ENCODE results near the gene TXNRD1.
"Not testable (repeated sequence)": the region's sequence is repeated elsewhere in the genome, so short reads cannot be mapped to it uniquely, and the experiment has no call there.

The TXNRD1 gene

DNA sequence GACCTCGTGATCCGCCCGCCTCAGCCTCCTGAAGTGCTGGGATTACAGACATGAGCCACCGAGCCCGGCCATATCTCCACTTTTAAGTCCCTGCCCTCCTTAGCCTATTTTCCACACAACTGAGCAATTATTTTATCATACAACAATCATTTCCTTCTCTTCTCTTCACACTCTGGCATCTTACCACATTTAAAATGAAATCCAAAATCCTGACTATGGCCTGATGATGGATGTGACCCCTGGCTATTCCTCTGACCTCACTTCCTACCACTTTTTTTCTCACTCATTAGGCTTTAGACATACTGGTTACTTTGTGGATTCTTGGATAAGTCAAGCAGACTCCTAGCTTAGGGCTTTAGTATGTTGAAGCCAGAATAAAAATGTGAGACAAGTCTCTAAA lies 66.1 kb downstream of the TXNRD1 start:
- no peak for DNase-seq

DNA sequence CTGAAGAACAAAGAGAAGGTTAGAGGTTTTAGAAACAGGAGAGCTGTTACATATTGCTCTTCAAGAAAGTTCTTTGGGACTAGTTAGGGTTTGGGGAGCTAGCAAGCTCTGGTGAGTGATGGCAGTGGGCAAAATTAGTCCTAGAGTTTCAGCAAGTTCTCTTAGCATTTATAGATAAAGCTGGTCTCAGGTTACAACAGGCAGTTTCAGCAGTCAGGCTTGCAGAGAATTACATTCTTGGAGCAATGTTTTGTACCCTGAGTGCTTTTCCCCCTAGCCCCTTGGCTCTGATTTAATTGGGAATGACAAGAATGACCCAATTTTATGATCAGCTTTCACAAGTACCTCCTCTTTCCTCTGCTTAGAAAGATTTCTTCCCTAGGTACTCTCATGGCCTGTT lies 66.5 kb downstream of the TXNRD1 start:
- no peak for DNase-seq

GRCh38 chr12:104285740-104286515 lies 70.3 kb downstream of the TXNRD1 start:
- DNase-seq, result no peak

DNA sequence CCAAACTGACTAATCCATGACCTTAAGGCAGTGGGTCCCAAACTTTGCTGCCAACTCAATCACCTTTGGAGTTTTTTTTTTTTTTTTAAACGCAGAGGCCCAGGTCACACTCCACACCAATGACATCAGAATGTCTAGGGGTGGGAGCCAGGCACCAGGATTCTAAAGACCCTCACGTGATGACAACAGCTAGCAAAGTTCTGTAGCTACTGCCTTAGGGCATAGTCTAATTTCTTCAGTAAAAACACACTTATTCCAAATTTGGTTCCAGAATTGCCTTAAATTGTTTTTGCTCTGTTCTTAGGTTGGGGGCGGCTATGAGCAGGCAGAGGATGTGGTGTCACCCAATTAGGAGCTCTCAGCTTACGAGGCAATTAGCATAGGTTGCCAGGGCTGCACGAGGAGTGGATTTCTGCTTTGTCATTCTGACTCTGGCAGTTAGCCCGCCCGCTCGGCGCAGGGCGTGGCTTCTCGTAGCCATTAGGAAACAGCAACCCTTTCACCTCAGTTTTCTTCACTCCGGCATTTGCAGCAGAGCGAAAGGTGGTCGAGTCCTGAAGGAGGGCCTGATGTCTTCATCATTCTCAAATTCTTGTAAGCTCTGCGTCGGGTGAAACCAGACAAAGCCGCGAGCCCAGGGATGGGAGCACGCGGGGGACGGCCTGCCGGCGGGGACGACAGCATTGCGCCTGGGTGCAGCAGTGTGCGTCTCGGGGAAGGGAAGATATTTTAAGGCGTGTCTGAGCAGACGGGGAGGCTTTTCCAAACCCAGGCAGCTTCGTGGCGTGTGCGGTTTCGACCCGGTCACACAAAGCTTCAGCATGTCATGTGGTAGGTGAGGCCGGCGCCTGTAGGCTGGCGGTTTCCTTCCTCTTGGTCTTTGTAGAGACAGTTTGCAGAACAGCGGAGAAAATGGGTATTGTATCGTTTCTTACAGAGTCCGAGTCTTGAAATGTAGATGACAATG lies 71.2 kb downstream of the TXNRD1 start:
- DNase-seq, result peak; percentile 67 to 77 (median 76)

DNA sequence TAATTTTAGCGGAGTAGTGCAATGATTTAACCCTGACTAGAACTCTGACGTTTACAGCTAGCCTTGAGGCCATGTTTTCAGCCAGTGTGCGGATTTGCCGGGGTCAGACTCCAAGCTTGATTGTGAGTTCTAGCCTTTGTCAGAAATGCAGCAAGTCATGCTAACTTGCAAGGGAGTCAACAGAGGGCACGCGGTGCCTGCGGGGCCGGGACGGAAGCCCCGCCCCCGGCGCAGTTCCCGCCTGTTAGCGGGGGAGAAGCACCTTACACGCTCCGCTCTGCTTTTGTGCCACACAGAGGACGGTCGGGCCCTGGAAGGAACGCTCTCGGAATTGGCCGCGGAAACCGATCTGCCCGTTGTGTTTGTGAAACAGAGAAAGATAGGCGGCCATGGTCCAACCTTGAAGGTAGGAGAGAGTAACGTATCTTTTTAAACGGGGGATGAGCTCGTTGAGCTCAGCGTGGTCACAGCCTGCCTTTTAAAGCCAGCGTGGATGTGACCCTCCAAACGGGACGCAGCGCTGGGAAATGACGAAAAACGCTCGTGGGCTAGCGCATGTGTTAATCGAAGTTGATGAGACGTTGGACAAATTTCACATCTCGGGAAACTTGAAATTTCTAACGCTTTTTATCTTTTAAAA lies 73.2 kb downstream of the TXNRD1 start:
- DNase-seq, result peak; percentile 60 to 73 (median 66)

DNA sequence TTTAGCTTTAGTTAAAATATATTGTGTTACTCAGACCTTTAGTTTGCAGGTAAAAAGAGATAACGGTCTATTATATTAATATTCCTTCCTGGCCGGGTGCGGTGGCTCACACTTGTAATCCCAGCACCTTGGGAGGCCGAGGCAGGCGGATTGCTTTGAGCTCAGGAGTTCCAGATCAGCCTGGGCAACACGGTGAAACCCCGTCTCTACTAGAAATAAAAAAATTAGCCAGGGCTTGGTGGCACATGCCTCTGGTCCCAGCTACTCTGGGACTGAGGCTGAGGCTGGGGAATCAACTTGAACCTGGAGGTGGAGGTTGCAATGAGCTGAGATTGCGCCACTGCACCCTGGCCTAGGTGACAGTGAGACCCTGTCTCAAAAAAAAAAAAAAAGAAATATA lies 74.7 kb downstream of the TXNRD1 start:
- no peak for DNase-seq

DNA sequence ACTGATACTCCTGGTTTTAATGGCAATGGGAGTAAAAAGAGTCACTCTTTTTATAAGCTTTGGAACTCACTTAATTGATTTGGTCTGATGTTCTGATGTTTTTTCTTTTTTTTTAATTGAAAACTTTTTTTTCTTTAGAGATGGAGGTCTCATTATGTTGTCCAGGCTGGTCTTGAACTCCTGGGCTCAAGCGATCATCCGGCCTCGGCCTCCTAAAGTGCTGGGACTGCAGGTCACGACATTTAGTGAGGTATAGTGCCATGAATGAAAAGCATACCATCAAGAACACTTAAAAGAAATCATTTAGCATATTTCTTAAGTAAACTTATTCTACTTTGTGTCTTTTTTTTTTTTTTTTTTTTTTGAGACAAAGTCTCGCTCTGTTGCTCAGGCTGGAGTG lies 75.3 kb downstream of the TXNRD1 start:
- DNase-seq, result no peak

DNA sequence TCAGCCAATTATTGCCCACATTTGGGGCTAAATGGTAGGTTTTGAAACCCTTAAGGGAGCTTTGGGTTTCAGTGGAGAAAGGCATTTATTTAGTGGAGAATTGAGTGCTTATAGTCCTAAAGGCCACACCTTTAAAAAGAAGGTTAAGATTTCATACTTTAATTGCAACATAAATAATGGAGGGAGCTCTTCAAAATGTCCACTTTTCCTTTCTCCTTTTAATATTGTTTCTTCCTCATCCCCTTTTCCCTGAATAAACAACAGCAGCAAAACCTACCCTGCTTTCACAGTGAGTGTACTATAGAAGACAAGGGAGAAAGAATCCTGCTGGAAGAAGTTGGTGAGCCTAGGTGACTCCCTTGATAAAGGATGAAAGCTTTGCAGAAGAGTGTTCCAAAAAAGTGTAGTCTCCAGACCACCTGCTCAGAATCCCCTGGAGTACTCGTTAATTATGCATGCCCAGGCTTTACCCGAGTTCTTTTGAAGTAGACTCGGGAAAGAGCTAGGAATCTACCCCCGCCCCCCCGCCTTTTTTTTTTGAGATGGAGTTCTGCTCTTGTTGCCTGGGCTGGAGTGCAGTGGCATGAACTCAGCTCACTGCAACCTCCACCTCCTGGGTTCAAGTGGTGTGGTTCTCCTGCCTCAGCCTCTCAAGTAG lies 76.4 kb downstream of the TXNRD1 start:
- no peak for DNase-seq

DNA sequence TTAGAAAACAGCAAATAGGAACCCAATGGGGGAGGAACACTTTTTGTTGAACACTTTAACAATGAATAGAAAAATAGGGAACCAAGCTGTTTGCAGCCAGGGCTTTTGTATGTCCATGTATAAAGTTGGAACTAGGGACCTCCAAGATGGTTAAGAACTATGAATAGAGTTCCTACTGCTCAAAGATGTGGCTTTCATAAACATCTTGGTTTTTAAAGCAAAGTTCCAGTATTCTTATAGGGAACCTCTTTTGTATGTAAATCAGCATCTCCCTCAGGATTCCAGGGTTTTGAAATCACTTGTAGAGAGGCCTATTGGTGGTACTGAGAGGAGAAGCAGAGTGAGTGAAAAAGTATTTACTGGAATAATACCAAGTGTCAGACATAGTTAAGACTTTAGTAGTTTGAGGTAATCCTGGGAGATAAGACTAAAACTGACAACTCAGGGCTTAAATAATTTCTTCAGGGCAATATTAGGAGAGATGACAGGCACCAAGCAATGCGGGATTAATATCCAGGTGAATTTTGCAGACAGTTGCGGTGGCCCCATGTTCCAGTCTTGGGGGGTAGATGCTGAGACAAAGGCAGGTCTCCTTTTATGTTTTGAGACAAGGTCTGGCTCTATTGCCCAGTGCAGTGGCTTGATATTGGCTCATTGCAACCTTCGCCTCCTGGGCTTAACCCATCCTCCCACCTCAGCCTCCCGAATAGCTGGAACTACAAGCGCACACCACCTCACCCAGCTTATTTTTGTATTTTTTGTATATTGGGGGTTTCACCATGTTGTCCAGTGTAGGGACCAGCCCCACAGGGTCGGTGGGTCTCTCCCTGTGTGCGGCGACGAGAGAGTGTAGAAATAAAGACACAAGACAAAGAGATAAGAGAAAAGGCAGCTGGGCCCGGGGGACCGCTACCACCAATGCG lies 77.6 kb downstream of the TXNRD1 start:
- no peak for DNase-seq

- DNase-seq, result not testable (repeated sequence)
Measured at GRCh38 chr12:104294158-104294859, 78.7 kb downstream of the TXNRD1 start.

DNA sequence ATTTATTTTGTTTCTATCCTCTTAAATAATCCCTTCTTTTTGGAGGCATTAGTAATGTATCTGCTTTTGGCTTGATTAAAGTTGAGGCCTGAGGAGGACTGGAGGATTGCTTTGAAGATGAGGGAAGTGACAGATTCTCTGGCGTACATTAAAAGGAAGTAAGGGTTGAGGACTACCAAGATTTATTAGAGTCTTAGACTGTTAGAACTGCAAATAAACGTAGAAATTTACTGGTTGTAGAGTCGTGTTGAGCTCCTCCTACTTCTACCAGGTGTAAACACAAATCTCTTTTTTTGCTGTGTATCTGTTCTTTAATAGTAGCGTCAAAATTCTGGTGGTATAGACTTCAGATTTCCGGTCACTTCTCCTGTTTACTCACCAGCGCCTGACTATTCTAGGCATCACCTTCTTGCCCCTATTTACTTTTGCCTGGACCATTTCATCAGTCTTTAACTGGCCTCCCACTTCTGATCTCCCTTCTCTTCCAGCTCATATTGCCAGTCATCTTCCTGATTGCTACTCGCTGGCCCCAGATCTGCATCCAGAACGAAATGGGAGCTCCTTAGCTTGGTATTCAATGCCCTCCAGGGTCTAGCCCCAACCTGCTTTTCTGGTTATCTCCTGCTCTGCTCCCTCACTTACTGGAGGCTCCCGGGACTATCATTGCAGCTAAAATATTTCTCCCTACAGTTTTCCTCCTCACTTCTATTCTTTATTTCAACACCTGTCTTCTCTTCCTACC lies 79.5 kb downstream of the TXNRD1 start:
- DNase-seq, result no peak

- DNase-seq, result no peak
Measured at GRCh38 chr12:104295954-104296353, 80.4 kb downstream of the TXNRD1 start.

GRCh38 chr12:104296718-104297117 lies 81.1 kb downstream of the TXNRD1 start:
- no peak for DNase-seq

GRCh38 chr12:104297477-104298113 lies 82.0 kb downstream of the TXNRD1 start:
- DNase-seq, result no peak

GRCh38 chr12:104299842-104300481 lies 84.4 kb downstream of the TXNRD1 start:
- no peak for DNase-seq

DNA sequence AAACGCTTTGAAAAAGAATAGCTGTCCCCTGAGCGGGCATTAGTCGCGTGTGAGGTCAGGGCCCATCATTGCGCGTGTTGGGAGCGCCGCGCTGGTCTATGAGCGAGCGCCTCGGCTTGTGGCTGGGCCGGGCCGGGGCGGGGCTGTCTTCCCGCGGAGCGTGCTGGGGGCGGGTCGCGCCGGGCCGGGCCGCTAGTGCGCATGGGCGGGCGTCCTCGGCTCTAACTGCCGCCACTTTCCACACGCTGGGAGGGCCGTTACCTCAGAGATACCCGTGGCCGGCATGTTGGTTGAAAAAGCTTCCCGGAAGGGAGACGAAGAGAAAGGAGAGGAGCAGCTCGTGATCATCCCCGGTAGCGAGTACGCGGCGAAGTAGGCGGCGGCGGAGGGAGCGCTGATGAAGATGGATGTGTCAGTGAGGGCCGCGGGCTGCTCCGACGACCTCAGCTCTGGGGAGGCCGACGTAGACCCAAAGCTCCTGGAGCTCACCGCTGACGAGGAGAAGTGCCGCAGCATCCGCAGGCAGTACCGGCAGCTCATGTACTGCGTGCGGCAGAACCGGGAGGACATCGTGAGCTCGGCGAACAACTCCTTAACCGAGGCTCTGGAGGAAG lies 88.1 kb downstream of the TXNRD1 start, which contains the start of gene EID3:
Gene EID3 (plus strand): TSS at position 202 of the 614 bp plus-strand sequence. CDS start 196 bp downstream, at position 398.
- DNase-seq, result peak; percentile 71 to 86 (median 78)

DNA sequence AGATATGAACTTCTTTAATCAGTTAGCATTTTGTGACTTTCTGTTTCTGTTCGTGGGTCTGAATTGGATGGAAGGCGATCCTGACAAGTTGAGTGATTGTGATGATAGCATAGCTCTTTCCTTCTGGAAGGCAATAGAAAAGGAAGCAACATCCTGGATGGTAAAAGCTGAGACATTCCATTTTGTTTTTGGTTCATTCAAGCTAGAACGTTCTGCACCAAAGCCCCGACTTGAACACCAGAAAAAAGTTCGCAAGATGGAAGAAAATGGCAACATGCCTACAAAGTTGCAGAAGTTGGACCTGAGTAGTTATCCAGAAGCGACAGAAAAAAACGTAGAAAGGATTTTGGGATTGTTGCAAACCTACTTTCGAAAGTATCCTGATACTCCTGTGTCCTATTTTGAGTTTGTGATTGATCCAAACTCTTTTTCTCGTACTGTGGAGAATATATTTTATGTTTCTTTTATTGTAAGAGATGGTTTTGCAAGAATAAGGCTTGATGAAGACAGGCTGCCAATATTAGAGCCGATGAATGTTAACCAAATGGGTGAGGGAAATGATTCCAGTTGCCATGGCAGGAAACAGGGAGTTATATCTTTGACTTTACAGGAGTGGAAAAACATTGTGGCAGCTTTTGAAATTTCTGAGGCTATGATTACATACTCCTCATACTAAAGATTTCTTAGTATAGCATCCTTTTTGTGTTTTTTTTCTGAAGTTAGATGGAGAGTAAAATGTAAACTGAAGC lies 88.9 kb downstream of the TXNRD1 start:
- DNase-seq, result no peak

GRCh38 chr12:104305349-104305748 lies 89.8 kb downstream of the TXNRD1 start:
- DNase-seq, result no peak
